Calu3 (cell line): ENCODE measurements around the gene VSIR. TPM values are rescaled to one million over a fixed set of nuclear protein-coding genes. Genes with fewer than 3 reads are reported as not detected.

Source experiments
- BruUV-seq: library from RNA; stranded (reverse); fragments of 400-500 nt; replicated peaks from 2 replicates; lab custom pipeline; 2021; lab: Mats Ljungman, UMichigan
- CTCF ChIA-PET: fragments of 300-600 bp; sonication (Branson Sonifier 250); formaldehyde crosslinking; loops from one replicate; lab custom pipeline; 2022; ENCODE audit warnings: antibody characterized with exemption; lab: Charles Lee
- DNase-seq: peaks from one replicate; pipeline ENCODE4 v3.0.0; 2022
- H3K27ac Mint-ChIP-seq: one replicate; pipeline ENCODE4 v1.8.0; 2022; ENCODE audit warnings: mixed read lengths; ENCODE audit not compliant: unreplicated experiment
- H3K27me3 Mint-ChIP-seq: one replicate; pipeline ENCODE4 v1.8.0; 2022; ENCODE audit warnings: mixed read lengths; ENCODE audit not compliant: unreplicated experiment
- H3K36me3 Mint-ChIP-seq: one replicate; pipeline ENCODE4 v1.8.0; 2022; ENCODE audit warnings: mild to moderate bottlenecking, moderate library complexity, mixed read lengths; ENCODE audit not compliant: insufficient read depth, unreplicated experiment
- H3K4me1 Mint-ChIP-seq: one replicate; pipeline ENCODE4 v1.8.0; 2022; ENCODE audit warnings: mild to moderate bottlenecking, low read depth, mixed read lengths; ENCODE audit not compliant: unreplicated experiment
- H3K4me3 Mint-ChIP-seq: one replicate; pipeline ENCODE4 v1.8.0; 2022; ENCODE audit warnings: mild to moderate bottlenecking, low read depth, moderate library complexity, mixed read lengths; ENCODE audit not compliant: unreplicated experiment
- H3K9me3 Mint-ChIP-seq: one replicate; pipeline ENCODE4 v1.8.0; 2022; ENCODE audit warnings: low read depth, mixed read lengths; ENCODE audit not compliant: unreplicated experiment
- CTCF ChIP-seq: fragments of 200-600 bp; IDR thresholded peaks from one replicate; pipeline ENCODE4 v1.8.0; 2022; ENCODE audit warnings: antibody characterized with exemption; ENCODE audit not compliant: unreplicated experiment
- intact Hi-C: fragments of 100-400 bp; cut with micrococcal nuclease; formaldehyde crosslinking; loops from one replicate; pipeline ENCODE4 v1.10.0; 2022; ENCODE audit not compliant: unreplicated experiment
- total RNA-seq: library from RNA; stranded (reverse); gene quantifications from 2 replicates; pipeline ENCODE4 v1.2.3, GENCODE V29; 2022

VSIR gene
- total RNA-seq, 1 experiment from 2014 or later = 30.1 TPM

- DNase-seq = no peak
- Mint-ChIP-seq H3K4me1 (no peaks in the 10 kb centered on the region), H3K27me3 (peaks cover 50% of the 10 kb centered on the region), H3K4me3 (no peak overlapping the region), H3K27ac (no peak overlapping the region), H3K36me3 (no peaks in the 10 kb centered on the region), H3K9me3 (no peaks in the 10 kb centered on the region)
- no peak for TF ChIP-seq CTCF
- CTCF ChIA-PET = no interaction called here
- intact Hi-C loops = no loop called here
- BruUV-seq = no TSS peak
Observed at GRCh38 chr10:71788954-71789353, 15.6 kb upstream of the VSIR start.

- Mint-ChIP-seq H3K27me3 (peaks cover 61% of the 10 kb centered on the region), H3K27ac (no peak overlapping the region), H3K9me3 (no peaks in the 10 kb centered on the region), H3K4me1 (no peaks in the 10 kb centered on the region), H3K4me3 (no peak overlapping the region), H3K36me3 (no peaks in the 10 kb centered on the region)
- TF ChIP-seq CTCF = no peak
- BruUV-seq = no TSS peak
- DNase-seq = no peak
- intact Hi-C loops = no loop called here
- CTCF ChIA-PET = interaction anchor here (1.6 kb wide), 1 partner anchor 11 kb away, joined by 5 read pairs; the partner anchor contains the start of gene VSIR
Observed at GRCh38 chr10:71784679-71785272, 11.5 kb upstream of the VSIR start.

- H3K4me1 Mint-ChIP-seq = no peaks in the 10 kb centered on the region
- no peaks in the 10 kb centered on the region for H3K36me3 Mint-ChIP-seq
- BruUV-seq = no TSS peak
- DNase-seq = no peak
- CTCF ChIA-PET = interaction anchor here (1.4 kb wide), 1 partner anchor 11 kb away, joined by 7 read pairs; the partner anchor contains the start of gene VSIR
- no peak overlapping the region for H3K27ac Mint-ChIP-seq
- H3K27me3 Mint-ChIP-seq = peaks cover 62% of the 10 kb centered on the region
- no peaks in the 10 kb centered on the region for H3K9me3 Mint-ChIP-seq
- no peak for TF ChIP-seq CTCF
- intact Hi-C loops = no loop called here
- H3K4me3 Mint-ChIP-seq = no peak overlapping the region
Observed at GRCh38 chr10:71783917-71784678, 10.8 kb upstream of the VSIR start.

- H3K36me3 Mint-ChIP-seq = no peaks in the 10 kb centered on the region
- H3K4me1 Mint-ChIP-seq = no peaks in the 10 kb centered on the region
- no peak for TF ChIP-seq CTCF
- CTCF ChIA-PET = interaction anchor here (0.9 to 1.4 kb wide), 2 partner anchors 8 to 10 kb away, joined by 4 to 7 read pairs; partner anchors contain the start of gene VSIR
- H3K9me3 Mint-ChIP-seq = no peaks in the 10 kb centered on the region
- H3K4me3 Mint-ChIP-seq = no peak overlapping the region
- H3K27me3 Mint-ChIP-seq = peaks cover 62% of the 10 kb centered on the region
- no peak overlapping the region for H3K27ac Mint-ChIP-seq
- no peak for DNase-seq
- no TSS peak for BruUV-seq
- intact Hi-C loops = no loop called here
Observed at GRCh38 chr10:71782917-71783490, 9.7 kb upstream of the VSIR start.
